HepG2 (cell line): Measurements from ENCODE around the gene FUZ. TPM values are rescaled to one million over a fixed set of nuclear protein-coding genes. Genes with fewer than 3 reads are reported as not detected.

ENCODE experiments used
- ATAC-seq: fragments of 200-7000 bp; cut with Tn5 transposase; 3 replicates; pipeline ENCODE4 v1.9.1; 2020; ENCODE audit warnings: mild to moderate bottlenecking, moderate library complexity
- BruUV-seq: library from RNA; stranded (reverse); fragments of 400-500 nt; replicated peaks from 2 replicates; lab custom pipeline; 2021; lab: Mats Ljungman, UMichigan
- CTCF ChIA-PET: fragments of 300-600 bp; formaldehyde crosslinking; extraction: SDS; loops from one replicate; lab custom pipeline; 2021; ENCODE audit warnings: low total read pairs, inconsistent platforms, low intra/inter-chr PET ratio; lab: Yijun Ruan, JAX
- POLR2A ChIA-PET: fragments of 350-600 bp; sonication (Branson Sonifier 250); formaldehyde crosslinking; loops from one replicate; lab custom pipeline; 2020; ENCODE audit warnings: antibody characterized with exemption, inconsistent platforms; lab: Yijun Ruan, JAX
- DNase-seq: peaks from one replicate; pipeline ENCODE4 v3.0.0-alpha.2; 2015; ENCODE audit warnings: low spot score
- FAIRE-seq: peaks from 3 replicates; lab custom pipeline; 2011; peaks lifted over from hg19 to GRCh38; lab: Jason Lieb, UNC
- H2AFZ ChIP-seq: one replicate; pipeline ENCODE4 v1.6.1; 2011; ENCODE audit warnings: low read length, inconsistent platforms
- H3K27ac ChIP-seq: fragments of 300-600 bp; 3 replicates; pipeline ENCODE4 v1.8.0; 2011; ENCODE audit warnings: mixed run types, mild to moderate bottlenecking, mixed read lengths, low read length, inconsistent platforms; ENCODE audit not compliant: insufficient read depth; ENCODE audit errors: extremely low read length
- H3K27me3 ChIP-seq, 2 experiments: fragments of 200-600 bp in 1 of 2; 2 replicates in 1 of 2; 3 replicates in 1 of 2; pipeline versions ENCODE4 v1.6.0 to v1.8.0; 2011; ENCODE audit warnings: low read length in 2 of 2, mild to moderate bottlenecking in 2 of 2, moderate library complexity in 2 of 2, inconsistent platforms in 1 of 2; ENCODE audit not compliant: insufficient read depth in 2 of 2, control insufficient read depth in 1 of 2
- H3K36me3 ChIP-seq, 2 experiments: fragments of 200-600 bp in 1 of 2; replicated peaks in 1 of 2; 2 replicates in 1 of 2; 3 replicates in 1 of 2; pipeline versions ENCODE4 v1.5.1 to v1.8.0; 2011; ENCODE audit warnings: low read length in 2 of 2, inconsistent platforms in 1 of 2; ENCODE audit not compliant: insufficient read depth in 2 of 2, control insufficient read depth in 1 of 2
- H3K4me1 ChIP-seq: 2 replicates; pipeline ENCODE4 v1.5.1; 2012; ENCODE audit warnings: low read length, inconsistent platforms; ENCODE audit not compliant: insufficient read depth
- H3K4me2 ChIP-seq: 2 replicates; pipeline ENCODE4 v1.6.0; 2011; ENCODE audit warnings: low read depth, low read length, inconsistent platforms
- H3K4me3 ChIP-seq, 3 experiments: fragments of 200-600 bp in 1 of 3; sonication (generic), shearing (Covaris generic) in 1 of 3; replicated peaks in 1 of 3; 2 replicates each; pipeline ENCODE4 v1.5.1; 2011 to 2016; ENCODE audit warnings: low read length in 3 of 3, inconsistent platforms in 2 of 3, low read depth in 2 of 3, mild to moderate bottlenecking in 2 of 3, control low read depth in 1 of 3, mixed read lengths in 1 of 3; ENCODE audit not compliant: insufficient read depth in 1 of 3
- H3K79me2 ChIP-seq: one replicate; pipeline ENCODE4 v1.6.1; 2011; ENCODE audit warnings: low read length, inconsistent platforms; ENCODE audit not compliant: insufficient read depth
- H3K9ac ChIP-seq: 2 replicates; pipeline ENCODE4 v1.6.0; 2011; ENCODE audit warnings: mild to moderate bottlenecking, low read depth, low read length, inconsistent platforms; ENCODE audit not compliant: insufficient read depth
- H3K9me3 ChIP-seq: 2 replicates; pipeline ENCODE4 v1.5.1; 2012; ENCODE audit warnings: mild to moderate bottlenecking, low read length
- H4K20me1 ChIP-seq: 2 replicates; pipeline ENCODE4 v1.6.0; 2011; ENCODE audit warnings: inconsistent platforms, mild to moderate bottlenecking, low read length, moderate library complexity; ENCODE audit not compliant: insufficient read depth
- KLF16 ChIP-seq, 2 experiments: sonication (generic) in 1 of 2; formaldehyde crosslinking in 1 of 2; IDR thresholded peaks; 2 replicates each; pipeline versions ENCODE4 v1.6.1 to v1.8.0; 2016 to 2023; ENCODE audit warnings: missing genetic modification reagents in 2 of 2, missing compliant biosample characterization in 1 of 2
- NFE2L2 ChIP-seq: fragments of 150-350 bp; IDR thresholded peaks from 2 replicates; pipeline ENCODE4 v1.6.1; 2014; ENCODE audit warnings: low read length
- NR2F1 ChIP-seq, 2 experiments: fragments of 450-650 bp in 1 of 2; formaldehyde crosslinking in 1 of 2; IDR thresholded peaks; 2 replicates each; pipeline versions ENCODE4 v1.5.0 to v1.6.1; 2016 to 2020; ENCODE audit warnings: mild to moderate bottlenecking in 1 of 2, missing compliant biosample characterization in 1 of 2, missing genetic modification reagents in 1 of 2, moderate library complexity in 1 of 2
- PCBP1 ChIP-seq: fragments of 200-400 bp; formaldehyde crosslinking; IDR thresholded peaks from 2 replicates; pipeline ENCODE4 v1.6.1; 2017; ENCODE audit warnings: mild to moderate bottlenecking, low read depth, low read length, borderline replicate concordance
- PPARG ChIP-seq: conservative IDR thresholded peaks from 2 replicates; pipeline ENCODE4 v1.6.1; 2016; ENCODE audit warnings: missing biosample characterization, missing genetic modification reagents
- RFXANK ChIP-seq: IDR thresholded peaks from 2 replicates; pipeline ENCODE4 v1.6.1; 2016
- SPEN ChIP-seq: sonication (generic); formaldehyde crosslinking; IDR thresholded peaks from 2 replicates; pipeline ENCODE4 v1.5.1; 2020; ENCODE audit warnings: low read depth, mild to moderate bottlenecking, missing genetic modification reagents
- STAT6 ChIP-seq: sonication (generic); formaldehyde crosslinking; IDR thresholded peaks from 2 replicates; pipeline ENCODE4 v1.4.0; 2020; ENCODE audit warnings: missing genetic modification reagents, mild to moderate bottlenecking, borderline replicate concordance
- ZFAT ChIP-seq: sonication (generic); formaldehyde crosslinking; conservative IDR thresholded peaks from 2 replicates; pipeline ENCODE4 v1.8.1; 2023; ENCODE audit warnings: missing genetic modification reagents, inconsistent platforms
- ZFP91 ChIP-seq: sonication (generic); formaldehyde crosslinking; IDR thresholded peaks from 2 replicates; pipeline ENCODE4 v1.9.0; 2022; ENCODE audit warnings: missing genetic modification reagents, mild to moderate bottlenecking, borderline replicate concordance
- ZNF205 ChIP-seq: IDR thresholded peaks from 2 replicates; pipeline ENCODE4 v1.6.1; 2018; ENCODE audit warnings: missing biosample characterization, missing genetic modification reagents
- ZNF274 ChIP-seq: sonication (generic); formaldehyde crosslinking; IDR thresholded peaks from 2 replicates; pipeline ENCODE4 v1.5.1; 2020; ENCODE audit warnings: mild to moderate bottlenecking, missing genetic modification reagents
- ZNF432 ChIP-seq: sonication (generic); formaldehyde crosslinking; IDR thresholded peaks from 2 replicates; pipeline ENCODE4 v1.5.0; 2020; ENCODE audit warnings: missing genetic modification reagents, mild to moderate bottlenecking, borderline replicate concordance
- ZNF468 ChIP-seq: sonication (generic); formaldehyde crosslinking; IDR thresholded peaks from 2 replicates; pipeline ENCODE4 v1.8.0; 2022; ENCODE audit warnings: mild to moderate bottlenecking, moderate library complexity, missing genetic modification reagents
- ZSCAN12 ChIP-seq: sonication (generic); formaldehyde crosslinking; IDR thresholded peaks from 2 replicates; pipeline ENCODE4 v1.9.0; 2021; ENCODE audit warnings: mild to moderate bottlenecking, missing genetic modification reagents
- WGBS: methylation state at CpG from one replicate; pipeline ENCODE4 v1.1.6; 2017; ENCODE audit warnings: low lambda C conversion rate; 5-methylcytosine and 5-hydroxymethylcytosine counted together
- in situ Hi-C: cut with HindIII; loops from 2 replicates; pipeline ENCODE4 v1.10.0; 2017; ENCODE audit warnings: low pct_unique_long_range_greater_than_20kb; ENCODE audit not compliant: extremely low pct_ligation_motif_present
- intact Hi-C: fragments of 100-400 bp; cut with micrococcal nuclease; formaldehyde crosslinking; loops from one replicate; pipeline ENCODE4 v1.10.0; 2022; ENCODE audit not compliant: unreplicated experiment
- polyA plus RNA-seq, 8 experiments: library from polyadenylated mRNA; depleted of rRNA in 3 of 8; stranded (reverse) in 7 of 8; unstranded in 1 of 8; fragments of >200 nt; fragmentation: Illumina TruSeq in 4 of 8; extraction: Trizol in 4 of 8; gene quantifications; 2 replicates each; pipeline versions ENCODE4 v1.2.1 to v1.2.3, GENCODE V29; 2011 to 2016; ENCODE audit warnings: low read depth in 4 of 8, missing spikeins in 1 of 8, mixed read lengths in 1 of 8; ENCODE audit not compliant: insufficient read depth in 1 of 8
- total RNA-seq, 5 experiments: library from RNA; depleted of rRNA; stranded (reverse); fragments of >200 nt; fragmentation: Illumina TruSeq; extraction: Trizol; gene quantifications; 2 replicates each; pipeline ENCODE4 v1.2.3, GENCODE V29; 2016; ENCODE audit warnings: low read depth in 1 of 5
- TF ChIP-seq, protein P1 (sequence below): sonication (generic); formaldehyde crosslinking; IDR thresholded peaks from 2 replicates; pipeline ENCODE4 v1.4.0; 2020; ENCODE audit warnings: missing genetic modification reagents, borderline replicate concordance

Gene FUZ
- total and polyA plus RNA-seq, 2 of the 13 experiments (the other 11 are each of a cell fraction or from before 2014, with no cell fraction given), result 0.08 TPM; not detected in 1

DNA sequence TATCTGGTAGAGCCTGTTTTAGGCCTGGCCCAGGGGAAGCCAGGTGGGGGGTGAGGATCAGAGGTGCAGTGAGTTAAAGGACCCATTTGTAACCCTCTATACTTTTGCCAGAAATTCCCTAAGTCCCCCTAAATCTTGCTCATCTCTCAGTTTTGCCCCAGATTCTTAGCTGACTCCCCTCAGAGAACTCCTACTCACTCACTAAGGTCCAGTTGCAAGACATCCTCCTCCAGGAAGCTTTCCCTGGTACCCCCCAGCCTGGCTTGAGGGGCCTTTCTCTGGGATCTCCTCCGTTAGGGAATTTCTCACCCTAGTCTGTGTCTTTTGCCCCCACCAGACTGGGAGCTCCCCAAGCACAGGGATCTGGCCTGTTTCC is 51.9 kb downstream of the FUZ start:
- H4K20me1 ChIP-seq, result no peaks in the 10 kb centered on the region
- peaks cover 0 to 7% of the 10 kb centered on the region in 2 experiments; a peak in 1 of 5 replicates for H3K27me3 ChIP-seq
- H3K36me3 ChIP-seq, result no peaks in the 10 kb centered on the region
- no peak for ATAC-seq
- H3K4me3 ChIP-seq, result no peak overlapping the region
- no peak overlapping the region for H3K27ac ChIP-seq
- 0 out of 2 replicates have a peak, but pooled peaks cover under 1% of the 10 kb centered on the region for H3K9me3 ChIP-seq
- H3K9ac ChIP-seq, result no peak overlapping the region
- POLR2A ChIA-PET, result no interaction called here
- in situ Hi-C loops (no loop called here), intact Hi-C loops (loop anchor here (10.0 kb wide), 1 partner anchor 54 kb away; the partner anchor contains the start of genes FUZ and MED25)
- no peak for FAIRE-seq
- peaks cover 33% of the 10 kb centered on the region for H3K4me1 ChIP-seq
- TF ChIP-seq, protein P1, sequence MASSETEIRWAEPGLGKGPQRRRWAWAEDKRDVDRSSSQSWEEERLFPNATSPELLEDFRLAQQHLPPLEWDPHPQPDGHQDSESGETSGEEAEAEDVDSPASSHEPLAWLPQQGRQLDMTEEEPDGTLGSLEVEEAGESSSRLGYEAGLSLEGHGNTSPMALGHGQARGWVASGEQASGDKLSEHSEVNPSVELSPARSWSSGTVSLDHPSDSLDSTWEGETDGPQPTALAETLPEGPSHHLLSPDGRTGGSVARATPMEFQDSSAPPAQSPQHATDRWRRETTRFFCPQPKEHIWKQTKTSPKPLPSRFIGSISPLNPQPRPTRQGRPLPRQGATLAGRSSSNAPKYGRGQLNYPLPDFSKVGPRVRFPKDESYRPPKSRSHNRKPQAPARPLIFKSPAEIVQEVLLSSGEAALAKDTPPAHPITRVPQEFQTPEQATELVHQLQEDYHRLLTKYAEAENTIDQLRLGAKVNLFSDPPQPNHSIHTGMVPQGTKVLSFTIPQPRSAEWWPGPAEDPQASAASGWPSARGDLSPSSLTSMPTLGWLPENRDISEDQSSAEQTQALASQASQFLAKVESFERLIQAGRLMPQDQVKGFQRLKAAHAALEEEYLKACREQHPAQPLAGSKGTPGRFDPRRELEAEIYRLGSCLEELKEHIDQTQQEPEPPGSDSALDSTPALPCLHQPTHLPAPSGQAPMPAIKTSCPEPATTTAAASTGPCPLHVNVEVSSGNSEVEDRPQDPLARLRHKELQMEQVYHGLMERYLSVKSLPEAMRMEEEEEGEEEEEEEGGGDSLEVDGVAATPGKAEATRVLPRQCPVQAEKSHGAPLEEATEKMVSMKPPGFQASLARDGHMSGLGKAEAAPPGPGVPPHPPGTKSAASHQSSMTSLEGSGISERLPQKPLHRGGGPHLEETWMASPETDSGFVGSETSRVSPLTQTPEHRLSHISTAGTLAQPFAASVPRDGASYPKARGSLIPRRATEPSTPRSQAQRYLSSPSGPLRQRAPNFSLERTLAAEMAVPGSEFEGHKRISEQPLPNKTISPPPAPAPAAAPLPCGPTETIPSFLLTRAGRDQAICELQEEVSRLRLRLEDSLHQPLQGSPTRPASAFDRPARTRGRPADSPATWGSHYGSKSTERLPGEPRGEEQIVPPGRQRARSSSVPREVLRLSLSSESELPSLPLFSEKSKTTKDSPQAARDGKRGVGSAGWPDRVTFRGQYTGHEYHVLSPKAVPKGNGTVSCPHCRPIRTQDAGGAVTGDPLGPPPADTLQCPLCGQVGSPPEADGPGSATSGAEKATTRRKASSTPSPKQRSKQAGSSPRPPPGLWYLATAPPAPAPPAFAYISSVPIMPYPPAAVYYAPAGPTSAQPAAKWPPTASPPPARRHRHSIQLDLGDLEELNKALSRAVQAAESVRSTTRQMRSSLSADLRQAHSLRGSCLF, result no peak
- TF ChIP-seq KLF16 (CRISPR knock-in tag; IDR thresholded peaks at IDR 0.05) (no peak), ZSCAN12 (CRISPR knock-in tag) (no peak), ZNF274 (CRISPR knock-in tag) (no peak), ZFAT (no peak), SPEN (no peak), ZFP91 (CRISPR knock-in tag) (no peak), RFXANK (CRISPR knock-in tag) (no peak), ZNF432 (CRISPR knock-in tag) (no peak), ZNF468 (no peak), NFE2L2 (no peak), PPARG (CRISPR knock-in tag) (no peak), ZNF205 (CRISPR knock-in tag) (no peak), STAT6 (CRISPR knock-in tag) (no peak), PCBP1 (no peak), NR2F1 (CRISPR knock-in tag; IDR thresholded peaks at IDR 0.05) (no peak)
- TF ChIP-seq, all 625 proteins: peak for 0
- Histone ChIP-seq H2AFZ (no peak overlapping the region), H3K4me2 (peak overlapping the region; percentile 23; the same call in 1 of the 2 replicates), H3K79me2 (no peaks in the 10 kb centered on the region)
- no TSS peak for BruUV-seq
- CTCF ChIA-PET, result no interaction called here
- DNase-seq, result no peak
- WGBS, result 20% methylated on average over 1 of the region's 1 CpG
